ENCODE data around the gene DGKG.

DNA sequence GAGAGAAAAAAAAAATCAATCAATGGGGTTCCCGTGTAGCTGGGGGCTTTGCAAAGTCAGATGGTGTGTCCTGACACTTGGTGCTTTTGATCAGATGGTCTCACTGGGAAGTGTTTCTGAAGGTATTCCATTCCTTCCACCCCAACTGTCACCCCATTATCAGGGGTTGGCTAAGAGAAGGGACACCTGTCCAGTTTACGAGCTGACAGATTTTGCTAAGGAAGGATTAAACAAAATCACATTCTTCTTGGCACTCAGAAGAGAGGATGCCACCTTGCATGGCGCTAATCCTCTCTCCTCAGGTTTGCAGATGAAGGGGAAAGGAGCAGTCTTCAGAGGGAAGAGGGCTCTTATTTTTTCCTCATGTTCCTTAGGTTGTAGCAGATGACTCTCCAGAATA, 149.4 kb downstream of the DGKG start:
- TF ChIP-seq POLR2A (IDR thresholded peaks at IDR 0.05): no peak
- TF ChIP-seq, protein P1, sequence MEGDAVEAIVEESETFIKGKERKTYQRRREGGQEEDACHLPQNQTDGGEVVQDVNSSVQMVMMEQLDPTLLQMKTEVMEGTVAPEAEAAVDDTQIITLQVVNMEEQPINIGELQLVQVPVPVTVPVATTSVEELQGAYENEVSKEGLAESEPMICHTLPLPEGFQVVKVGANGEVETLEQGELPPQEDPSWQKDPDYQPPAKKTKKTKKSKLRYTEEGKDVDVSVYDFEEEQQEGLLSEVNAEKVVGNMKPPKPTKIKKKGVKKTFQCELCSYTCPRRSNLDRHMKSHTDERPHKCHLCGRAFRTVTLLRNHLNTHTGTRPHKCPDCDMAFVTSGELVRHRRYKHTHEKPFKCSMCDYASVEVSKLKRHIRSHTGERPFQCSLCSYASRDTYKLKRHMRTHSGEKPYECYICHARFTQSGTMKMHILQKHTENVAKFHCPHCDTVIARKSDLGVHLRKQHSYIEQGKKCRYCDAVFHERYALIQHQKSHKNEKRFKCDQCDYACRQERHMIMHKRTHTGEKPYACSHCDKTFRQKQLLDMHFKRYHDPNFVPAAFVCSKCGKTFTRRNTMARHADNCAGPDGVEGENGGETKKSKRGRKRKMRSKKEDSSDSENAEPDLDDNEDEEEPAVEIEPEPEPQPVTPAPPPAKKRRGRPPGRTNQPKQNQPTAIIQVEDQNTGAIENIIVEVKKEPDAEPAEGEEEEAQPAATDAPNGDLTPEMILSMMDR (IDR thresholded peaks at IDR 0.05): no peak
